Stimulated activated memory B cell treated with anti-CD40 and anti-IgM and Interleukin-4, amounts not matched to agents 10 μg/mL and 1 μg/mL and 100 μg/mL, for 72 hours (primary cell): ENCODE results near the gene PKP4.

Experiments
- ATAC-seq: fragments of 150-1000 bp; cut with Tn5 transposase; 2 replicates; pipeline ENCODE4 v1.10.0; 2021
- H3K27ac Mint-ChIP-seq: one replicate; pipeline ENCODE4 v1.8.0; 2022; ENCODE audit warnings: mild to moderate bottlenecking, mixed read lengths
- H3K27me3 Mint-ChIP-seq: one replicate; pipeline ENCODE4 v1.8.0; 2022; ENCODE audit warnings: mixed read lengths
- H3K36me3 Mint-ChIP-seq: one replicate; pipeline ENCODE4 v1.8.0; 2022; ENCODE audit warnings: mixed read lengths
- H3K4me1 Mint-ChIP-seq: one replicate; pipeline ENCODE4 v1.8.0; 2022; ENCODE audit warnings: mixed read lengths
- H3K4me3 Mint-ChIP-seq: one replicate; pipeline ENCODE4 v1.8.0; 2022; ENCODE audit warnings: mild to moderate bottlenecking, moderate library complexity, mixed read lengths
- H3K9me3 Mint-ChIP-seq: one replicate; pipeline ENCODE4 v1.8.0; 2022; ENCODE audit warnings: mixed read lengths

Gene PKP4

DNA sequence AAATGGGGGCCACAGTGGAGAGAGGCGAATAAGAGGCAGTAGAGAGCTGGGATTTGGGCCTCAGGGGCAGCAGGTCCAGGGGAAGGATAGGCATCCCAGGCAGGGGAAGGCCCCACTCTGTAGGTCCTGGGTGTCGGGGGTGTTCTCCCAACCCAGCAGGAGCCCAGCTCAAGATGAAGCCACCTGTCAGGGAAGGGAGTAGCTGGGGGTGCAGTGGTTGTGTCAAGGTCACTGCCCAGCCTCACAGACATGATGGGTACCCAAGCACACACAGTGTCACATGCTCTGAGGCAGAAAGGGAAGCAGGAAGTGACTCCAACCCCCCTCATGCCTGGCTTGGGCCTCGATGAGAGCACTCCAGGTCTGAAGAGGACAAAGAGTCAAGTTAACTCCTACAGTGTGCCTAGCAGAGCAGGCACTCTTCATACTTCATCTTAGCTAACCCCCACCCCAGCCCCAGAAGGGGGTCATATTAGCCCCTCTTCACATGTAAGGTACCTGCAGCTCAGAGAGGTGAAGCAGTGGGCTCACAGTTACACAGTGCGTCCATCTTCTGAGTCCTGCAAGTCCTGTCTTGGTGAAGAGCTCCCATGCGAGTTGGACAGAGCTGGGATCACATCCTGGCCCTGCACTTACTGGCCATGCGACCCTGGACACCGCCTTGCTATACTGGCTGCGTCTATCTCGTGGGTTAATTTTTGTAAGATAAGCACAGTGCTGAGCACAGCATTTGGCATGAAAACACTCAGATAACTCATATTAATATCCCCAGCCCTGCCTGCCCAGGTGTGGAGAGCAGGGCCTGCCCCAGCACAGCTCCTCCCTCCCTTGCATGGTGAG, 265.7 kb downstream of the PKP4 start:
- Mint-ChIP-seq H3K4me3 (no peak overlapping the region), H3K4me1 (no peaks in the 10 kb centered on the region), H3K27me3 (peaks cover 10% of the 10 kb centered on the region), H3K27ac (no peak overlapping the region), H3K36me3 (no peaks in the 10 kb centered on the region), H3K9me3 (no peaks in the 10 kb centered on the region)
- ATAC-seq, result no peak

DNA sequence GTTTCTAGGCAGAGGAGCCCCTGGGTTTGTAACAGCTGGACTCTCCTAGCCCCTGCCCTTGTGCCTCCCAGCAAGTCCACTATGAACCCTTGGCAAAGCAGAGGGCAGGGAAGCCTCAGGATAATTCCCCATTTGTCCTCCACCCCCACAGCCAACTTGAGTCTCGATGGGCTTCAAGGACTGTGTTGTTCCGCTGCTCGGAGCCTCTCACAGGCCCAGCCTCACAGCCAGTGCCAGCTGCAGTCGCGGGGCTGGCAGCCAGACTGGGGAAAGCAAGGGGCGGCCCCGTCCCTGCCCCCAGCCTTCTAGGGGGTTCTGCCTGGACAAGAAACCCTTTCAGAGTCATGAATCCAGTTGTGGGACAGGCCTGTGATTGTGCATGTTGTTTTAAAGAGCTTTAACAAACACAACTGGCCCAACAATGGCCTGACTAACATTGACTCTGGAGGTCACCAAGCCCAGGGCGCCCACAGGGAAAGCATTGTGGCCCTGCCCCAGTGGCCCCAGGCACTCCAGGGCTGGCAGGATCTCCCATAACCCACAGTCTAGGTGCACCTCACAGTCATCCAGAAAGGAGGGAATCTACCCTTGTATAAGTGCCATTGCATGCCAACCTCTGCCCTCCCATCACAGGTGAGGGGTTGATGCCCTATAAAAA, 266.6 kb downstream of the PKP4 start:
- Mint-ChIP-seq H3K4me1 (no peaks in the 10 kb centered on the region), H3K36me3 (no peaks in the 10 kb centered on the region), H3K27ac (no peak overlapping the region), H3K9me3 (no peaks in the 10 kb centered on the region), H3K27me3 (peaks cover 10% of the 10 kb centered on the region), H3K4me3 (no peak overlapping the region)
- no peak for ATAC-seq

DNA sequence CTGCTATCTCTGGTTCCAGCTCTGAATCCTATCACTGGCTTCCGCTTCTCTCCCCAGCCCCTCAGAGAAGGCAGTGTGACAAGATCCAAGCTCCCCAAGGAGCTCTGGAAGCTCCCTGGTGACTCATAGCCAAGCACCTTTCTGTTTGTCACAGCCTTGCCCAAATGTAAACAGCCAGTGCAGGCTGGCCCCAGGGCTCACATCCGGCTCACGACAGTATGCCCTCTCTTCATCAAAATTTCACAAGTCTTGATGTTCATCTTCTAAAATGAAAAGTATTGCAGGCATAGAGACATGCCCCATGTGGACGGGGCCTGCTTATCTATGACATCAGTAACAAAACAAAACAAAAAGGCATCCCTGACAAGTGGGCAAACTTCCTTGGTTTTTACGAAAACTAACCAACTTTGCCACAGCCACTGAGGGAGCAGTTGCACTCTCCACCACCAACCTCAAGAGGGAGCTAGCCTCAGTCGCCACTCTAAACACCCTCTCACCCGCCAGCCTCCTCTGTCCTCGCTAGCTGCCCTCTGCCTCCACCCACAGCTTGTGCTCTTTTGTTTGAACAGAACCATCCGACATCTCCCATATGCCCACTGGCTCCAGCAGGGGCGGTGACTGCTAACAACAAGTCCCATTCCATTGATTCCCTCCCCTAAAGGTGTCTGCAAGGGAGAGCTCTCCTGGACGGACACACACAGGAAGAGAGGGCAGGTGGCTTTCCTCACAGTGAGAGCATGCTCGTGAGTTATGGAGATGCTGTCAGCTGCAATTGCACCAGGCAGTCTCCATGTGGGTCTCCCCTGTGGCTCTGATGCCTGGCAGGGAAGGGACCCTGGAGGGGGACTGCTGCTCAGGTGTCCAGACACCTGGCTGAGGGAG, 267.4 kb downstream of the PKP4 start:
- H3K27me3 Mint-ChIP-seq, result peaks cover 10% of the 10 kb centered on the region
- H3K27ac Mint-ChIP-seq, result no peak overlapping the region
- ATAC-seq, result no peak
- H3K4me1 Mint-ChIP-seq, result no peaks in the 10 kb centered on the region
- no peaks in the 10 kb centered on the region for H3K9me3 Mint-ChIP-seq
- no peaks in the 10 kb centered on the region for H3K36me3 Mint-ChIP-seq
- H3K4me3 Mint-ChIP-seq, result no peak overlapping the region

DNA sequence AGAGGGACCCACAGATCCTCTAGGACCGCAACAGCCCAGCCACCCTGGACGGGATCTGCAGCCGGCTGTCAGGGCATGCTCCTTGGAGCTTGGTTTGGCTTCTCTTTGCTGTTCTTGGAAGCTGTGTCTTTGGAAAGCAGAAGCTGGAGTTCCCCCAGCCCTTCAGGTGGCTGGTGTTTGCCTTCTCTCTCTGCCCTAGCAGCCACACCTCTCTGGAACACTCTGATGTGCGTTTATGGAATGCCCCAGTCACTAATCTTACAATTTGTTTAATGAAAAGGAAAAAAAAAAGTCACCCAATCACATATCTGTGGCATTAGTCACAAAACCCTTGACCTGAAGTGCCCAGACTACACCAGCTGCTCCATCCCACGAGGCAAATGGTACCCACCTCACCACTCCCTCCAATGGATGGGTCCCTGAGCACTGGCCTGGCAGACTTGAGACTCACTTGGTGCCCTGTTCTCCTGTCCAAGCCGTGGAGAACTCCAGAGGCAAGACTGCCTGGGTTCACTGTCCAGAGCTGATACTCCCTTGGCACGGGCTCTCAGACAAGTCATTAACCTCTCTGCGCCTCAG, 268.1 kb downstream of the PKP4 start:
- Mint-ChIP-seq H3K4me1 (no peaks in the 10 kb centered on the region), H3K27me3 (peaks cover 10% of the 10 kb centered on the region), H3K36me3 (no peaks in the 10 kb centered on the region), H3K4me3 (no peak overlapping the region), H3K9me3 (no peaks in the 10 kb centered on the region), H3K27ac (no peak overlapping the region)
- ATAC-seq, result no peak

DNA sequence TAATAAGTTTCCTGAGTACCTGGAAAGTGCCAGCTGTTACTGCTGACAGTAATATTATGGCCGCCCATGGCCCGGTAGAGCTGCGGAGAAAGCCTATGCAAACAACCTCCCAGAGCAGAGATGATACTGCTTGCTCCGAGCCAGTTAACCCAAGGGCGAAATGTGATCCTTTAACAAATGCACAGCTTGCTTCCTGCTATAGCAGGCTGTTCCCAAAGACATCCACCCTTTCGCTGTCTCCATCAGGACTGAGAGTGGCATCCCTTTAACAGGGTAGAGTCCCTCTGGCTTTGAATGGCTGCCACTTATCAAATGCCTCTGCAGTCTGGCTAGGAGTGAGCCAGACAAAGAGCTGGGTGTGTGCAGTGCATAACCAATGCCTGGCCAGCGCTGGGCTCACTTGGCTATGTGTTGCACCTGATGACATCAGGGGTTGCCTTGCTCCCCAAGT, 268.7 kb downstream of the PKP4 start:
- Mint-ChIP-seq H3K4me3 (no peak overlapping the region), H3K36me3 (no peaks in the 10 kb centered on the region)
- ATAC-seq, result no peak

DNA sequence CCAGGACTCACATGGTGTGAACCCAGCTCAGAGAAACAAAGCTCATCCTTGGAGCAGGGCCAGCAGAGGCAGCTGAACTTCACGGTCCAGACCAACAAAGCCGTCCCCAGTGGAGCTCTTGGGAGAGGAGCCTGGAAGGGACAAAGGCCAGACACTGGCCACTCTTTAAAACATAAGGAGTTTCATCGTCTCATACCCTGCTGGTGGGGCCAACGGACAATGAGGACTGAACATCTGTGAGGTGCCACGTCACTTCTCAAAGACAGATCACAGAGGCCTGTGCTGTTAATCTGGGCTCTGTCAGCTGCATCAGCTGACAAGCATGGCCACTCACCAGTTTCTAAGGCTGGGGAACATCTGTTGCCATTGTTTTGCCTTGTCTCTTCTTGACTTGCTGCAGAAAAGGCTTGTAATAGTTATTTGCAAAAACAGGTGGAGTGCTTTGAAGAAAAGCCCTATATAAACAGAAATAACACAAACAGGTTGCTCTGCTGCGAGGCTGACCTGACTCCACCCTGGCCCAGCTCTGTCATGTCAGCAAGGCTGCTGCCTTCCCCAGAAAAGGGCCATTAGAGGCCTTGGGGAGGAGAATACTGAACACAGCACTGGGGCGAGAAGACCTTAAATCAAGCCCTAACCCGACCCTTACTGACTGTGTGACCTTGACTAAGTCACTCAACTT, 270.3 kb downstream of the PKP4 start:
- Mint-ChIP-seq H3K36me3 (no peaks in the 10 kb centered on the region), H3K9me3 (no peaks in the 10 kb centered on the region), H3K4me3 (no peak overlapping the region), H3K27me3 (peaks cover 10% of the 10 kb centered on the region), H3K4me1 (no peaks in the 10 kb centered on the region), H3K27ac (no peak overlapping the region)
- no peak for ATAC-seq

More for the DNA sequence above, 268.7 kb downstream of the PKP4 start:
- Mint-ChIP-seq H3K27me3 (peaks cover 10% of the 10 kb centered on the region), H3K27ac (no peak overlapping the region), H3K9me3 (no peaks in the 10 kb centered on the region), H3K4me1 (no peaks in the 10 kb centered on the region)

DNA sequence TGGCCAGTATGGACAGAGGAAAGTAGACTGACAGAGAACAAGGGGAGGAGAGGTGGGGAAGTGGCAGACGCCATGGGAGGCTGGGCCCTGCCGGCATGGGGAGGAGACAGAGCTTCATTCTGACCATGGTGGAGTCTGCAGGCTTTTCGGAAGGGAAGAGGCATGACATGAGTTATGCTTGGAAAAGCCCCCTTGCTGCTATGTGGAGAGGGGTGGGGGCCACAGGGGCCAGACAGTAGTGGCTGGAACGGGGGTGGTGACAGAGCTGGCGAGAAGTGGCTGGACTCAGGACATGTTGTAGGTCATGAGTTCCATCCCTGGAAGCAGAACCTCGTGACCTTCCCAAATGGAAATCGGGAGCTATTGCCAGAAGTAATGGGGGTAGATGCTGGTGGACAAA, 271.7 kb downstream of the PKP4 start:
- Mint-ChIP-seq H3K9me3 (no peaks in the 10 kb centered on the region), H3K27ac (no peak overlapping the region), H3K4me3 (no peak overlapping the region), H3K36me3 (no peaks in the 10 kb centered on the region), H3K4me1 (no peaks in the 10 kb centered on the region), H3K27me3 (peaks cover 10% of the 10 kb centered on the region)
- ATAC-seq, result no peak

DNA sequence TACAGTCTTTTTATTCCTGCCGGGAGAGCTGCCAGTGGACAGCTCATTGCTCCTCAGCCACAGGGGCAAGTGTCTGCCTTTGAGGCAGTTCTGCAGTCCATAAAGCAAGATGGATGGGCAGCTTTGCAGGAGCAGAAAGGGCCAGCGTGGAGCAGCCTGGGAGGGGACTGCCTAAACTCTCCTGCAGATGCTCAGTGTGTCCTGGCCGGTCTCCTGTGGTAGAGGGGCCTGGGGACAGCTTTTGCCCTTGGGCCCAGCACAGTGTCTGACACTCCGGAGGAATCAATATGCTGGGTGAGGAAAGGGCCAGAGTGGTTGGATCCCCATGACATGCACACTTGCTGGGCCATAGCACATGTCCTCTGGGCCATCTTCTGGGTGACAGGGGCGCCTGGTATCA, 272.7 kb downstream of the PKP4 start:
- Mint-ChIP-seq H3K9me3 (no peaks in the 10 kb centered on the region), H3K27me3 (peaks cover 3% of the 10 kb centered on the region), H3K4me3 (no peak overlapping the region), H3K27ac (no peak overlapping the region), H3K4me1 (no peaks in the 10 kb centered on the region), H3K36me3 (no peaks in the 10 kb centered on the region)
- no peak for ATAC-seq

DNA sequence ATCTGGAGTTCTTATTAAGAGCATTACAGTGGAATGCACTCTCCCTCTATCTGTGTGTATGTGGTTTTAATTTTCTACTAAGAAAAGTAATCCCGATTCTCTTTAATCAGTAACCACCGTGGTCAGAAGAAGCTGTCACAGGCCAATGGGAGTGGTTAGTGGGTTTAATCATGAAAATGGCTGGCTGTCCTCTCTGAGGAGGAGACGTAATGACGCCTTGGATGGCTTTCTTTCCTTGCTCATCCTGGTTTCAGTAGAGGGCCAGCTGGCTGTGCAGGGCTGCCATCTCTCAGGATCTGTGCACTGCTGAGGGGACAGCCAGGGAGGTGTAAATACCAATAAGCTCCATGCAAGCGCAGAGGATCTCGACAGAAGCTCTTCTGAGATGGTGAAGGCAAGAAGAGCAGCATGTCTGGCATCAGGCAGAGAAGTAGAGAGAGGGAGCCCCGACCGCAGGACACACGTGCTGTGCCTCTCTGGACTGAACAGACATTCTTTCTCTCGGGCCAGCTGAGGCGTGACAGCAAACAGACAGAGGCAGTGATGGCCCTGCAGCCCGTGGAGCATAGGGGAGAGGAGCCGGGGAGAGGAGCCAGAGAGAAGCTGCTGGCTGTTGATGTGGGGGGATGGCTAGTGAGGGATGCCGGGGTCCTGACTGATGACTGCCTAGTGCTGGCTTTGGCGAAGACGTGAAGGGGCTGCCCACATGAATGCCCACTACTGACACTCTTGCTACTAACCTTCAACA, 273.3 kb downstream of the PKP4 start:
- H3K4me1 Mint-ChIP-seq, result no peaks in the 10 kb centered on the region
- no peak overlapping the region for H3K27ac Mint-ChIP-seq
- no peaks in the 10 kb centered on the region for H3K27me3 Mint-ChIP-seq
- no peaks in the 10 kb centered on the region for H3K36me3 Mint-ChIP-seq
- H3K9me3 Mint-ChIP-seq, result no peaks in the 10 kb centered on the region
- H3K4me3 Mint-ChIP-seq, result no peak overlapping the region
- no peak for ATAC-seq

DNA sequence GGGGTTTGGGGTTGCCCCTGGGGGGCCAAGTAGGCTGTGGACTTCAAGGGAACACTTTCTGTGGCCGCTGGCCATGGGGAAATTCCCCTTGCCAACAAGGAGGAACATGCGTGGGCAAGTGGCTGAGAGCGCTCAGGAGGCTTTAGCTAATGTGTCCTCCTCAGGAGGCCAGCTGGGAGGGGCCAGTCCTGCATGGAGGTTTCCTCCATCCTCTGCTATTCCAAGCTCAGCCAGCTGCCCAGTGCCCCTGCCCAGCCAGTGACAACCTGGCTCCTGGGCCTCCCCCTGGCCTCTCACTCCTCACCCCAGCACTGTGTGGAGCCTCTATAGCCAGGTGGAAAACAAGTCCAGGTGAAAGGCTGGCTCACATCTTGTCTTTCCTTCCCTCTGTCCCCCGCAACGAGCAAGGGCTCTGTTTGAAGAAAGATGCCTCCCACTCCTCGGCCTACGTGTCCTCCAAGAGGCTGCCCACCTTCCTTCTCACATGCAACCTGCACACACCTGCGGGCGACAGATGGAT, 273.9 kb downstream of the PKP4 start:
- ATAC-seq, result peak; percentile 17
- Mint-ChIP-seq H3K4me3 (no peak overlapping the region), H3K4me1 (no peaks in the 10 kb centered on the region), H3K36me3 (no peaks in the 10 kb centered on the region), H3K9me3 (no peaks in the 10 kb centered on the region), H3K27me3 (no peaks in the 10 kb centered on the region), H3K27ac (no peak overlapping the region)

DNA sequence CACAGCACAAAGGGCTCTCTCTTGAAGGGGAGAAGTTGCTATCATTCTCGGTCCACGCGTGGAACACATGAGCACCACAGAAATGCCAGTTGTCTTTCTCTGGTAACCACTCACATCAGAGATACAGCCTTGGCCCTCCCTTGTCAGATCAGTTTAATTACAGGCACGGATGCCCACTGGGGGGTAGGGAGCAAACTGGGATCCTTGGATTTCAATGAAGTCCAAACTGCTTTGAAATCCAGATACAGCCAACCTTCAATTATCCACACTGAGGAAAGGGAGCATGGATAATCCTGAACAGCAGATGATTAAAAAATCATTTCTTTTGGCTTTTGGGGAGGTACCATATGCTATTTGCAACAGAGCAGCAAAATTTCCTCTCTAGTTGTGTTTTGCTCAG, 274.6 kb downstream of the PKP4 start:
- no peaks in the 10 kb centered on the region for H3K27me3 Mint-ChIP-seq
- no peaks in the 10 kb centered on the region for H3K36me3 Mint-ChIP-seq
- no peak overlapping the region for H3K27ac Mint-ChIP-seq
- ATAC-seq, result no peak
- H3K9me3 Mint-ChIP-seq, result no peaks in the 10 kb centered on the region
- no peak overlapping the region for H3K4me3 Mint-ChIP-seq
- no peaks in the 10 kb centered on the region for H3K4me1 Mint-ChIP-seq
